ENCODE results near the gene SNRPE. TPM values are rescaled to one million over a fixed set of nuclear protein-coding genes. Genes with fewer than 3 reads are reported as not detected.

Gene SNRPE
- total and polyA plus RNA-seq, 2 experiments from 2014 or later: 99.3 to 904 TPM

DNA sequence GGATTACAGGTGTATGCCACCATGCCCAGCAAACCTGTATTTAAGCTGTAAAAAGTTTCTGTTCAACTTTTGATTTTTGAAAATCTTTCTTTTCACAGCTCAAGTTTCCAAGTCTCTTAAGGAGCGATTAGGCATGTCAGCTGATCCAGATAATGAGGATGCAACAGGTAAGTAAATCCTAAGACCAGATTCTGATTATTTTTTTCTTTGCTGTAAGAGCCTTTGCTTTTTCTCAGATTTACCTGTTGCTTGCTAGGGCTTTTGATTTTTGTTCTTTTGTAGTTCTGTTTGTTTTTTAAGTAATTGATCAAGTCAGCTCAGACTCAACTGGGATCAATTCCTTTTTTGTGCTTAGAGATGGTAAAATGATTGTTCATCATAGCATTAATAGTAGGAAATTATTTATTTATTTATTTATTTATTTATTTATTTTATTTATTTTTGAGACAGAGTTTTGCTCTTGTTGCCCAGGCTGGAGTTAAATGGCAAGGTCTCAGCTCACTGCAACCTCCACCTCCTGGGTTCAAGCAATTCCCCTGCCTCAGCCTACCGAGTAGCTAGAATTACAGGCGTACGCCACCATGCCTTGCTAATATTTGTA, 21.1 kb upstream of the SNRPE start:
- Histone ChIP-seq H3K79me2 (replicated peaks; ENCODE audit: insufficient read depth) (peaks cover 7% of the 10 kb centered on the region; the same call in 1 of the 2 replicates), H3K27me3 (ENCODE audit: insufficient read depth) (no peaks in the 10 kb centered on the region), H3K9me2 (ENCODE audit: insufficient read depth) (no peaks in the 10 kb centered on the region), H3F3A (replicated peaks; ENCODE audit: low read depth) (0 out of 2 replicates have a peak, but pooled peaks cover 4% of the 10 kb centered on the region), H3K4me2 (no peak overlapping the region), H4K20me1 (replicated peaks; ENCODE audit: insufficient read depth) (no peaks in the 10 kb centered on the region; the same call in 1 of the 2 replicates), H2AFZ (no peak overlapping the region), H3K27ac (ENCODE audit: low read depth) (no peak overlapping the region), H3K36me3 (ENCODE audit: insufficient read depth) (peaks cover 50% of the 10 kb centered on the region), H3K4me3 (no peak overlapping the region), H3K4me1 (ENCODE audit: insufficient read depth) (no peaks in the 10 kb centered on the region)
- ATAC-seq (no peak), DNase-seq (ENCODE audit: low spot score) (no peak)
- Mint-ChIP-seq H3K36me3 (ENCODE audit: low read depth) (peaks cover 95% of the 10 kb centered on the region), H3K4me1 (peaks cover 4% of the 10 kb centered on the region; the same call in 2 of the 3 replicates), H3K9me3 (peaks cover 35% of the 10 kb centered on the region), H3K4me3 (no peak overlapping the region), H3K27me3 (ENCODE audit: insufficient read depth, low read depth, poor library complexity) (peaks cover 5% of the 10 kb centered on the region), H3K27ac (no peak overlapping the region)
- TF ChIP-seq EZH2phosphoT487 (IDR thresholded peaks at IDR 0.05; ENCODE audit: unreplicated experiment) (no peak), ZNF331 (CRISPR knock-in tag; IDR thresholded peaks at IDR 0.05; ENCODE audit: low read depth) (no peak), JUNB (IDR thresholded peaks at IDR 0.05; ENCODE audit: unreplicated experiment) (no peak), NANOG (IDR thresholded peaks at IDR 0.05; ENCODE audit: borderline replicate concordance) (no peak), CREB1 (CRISPR knock-in tag; IDR thresholded peaks at IDR 0.05; ENCODE audit: low read depth) (no peak), CTCF (conservative IDR thresholded peaks at IDR 0.05; ENCODE audit: low read depth in 2 of 2) (no peak), POLR2AphosphoS5 (IDR thresholded peaks at IDR 0.05; ENCODE audit: low read depth) (no peak), EZH2 (IDR thresholded peaks at IDR 0.05; ENCODE audit: low read depth, unreplicated experiment) (no peak), ZNF114 (CRISPR knock-in tag; IDR thresholded peaks at IDR 0.05) (no peak), STAT1 (IDR thresholded peaks at IDR 0.05; ENCODE audit: unreplicated experiment) (no peak)
- TF ChIP-seq, protein P1, sequence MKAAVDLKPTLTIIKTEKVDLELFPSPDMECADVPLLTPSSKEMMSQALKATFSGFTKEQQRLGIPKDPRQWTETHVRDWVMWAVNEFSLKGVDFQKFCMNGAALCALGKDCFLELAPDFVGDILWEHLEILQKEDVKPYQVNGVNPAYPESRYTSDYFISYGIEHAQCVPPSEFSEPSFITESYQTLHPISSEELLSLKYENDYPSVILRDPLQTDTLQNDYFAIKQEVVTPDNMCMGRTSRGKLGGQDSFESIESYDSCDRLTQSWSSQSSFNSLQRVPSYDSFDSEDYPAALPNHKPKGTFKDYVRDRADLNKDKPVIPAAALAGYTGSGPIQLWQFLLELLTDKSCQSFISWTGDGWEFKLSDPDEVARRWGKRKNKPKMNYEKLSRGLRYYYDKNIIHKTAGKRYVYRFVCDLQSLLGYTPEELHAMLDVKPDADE (IDR thresholded peaks at IDR 0.05): no peak
- TF ChIP-seq, protein P2, sequence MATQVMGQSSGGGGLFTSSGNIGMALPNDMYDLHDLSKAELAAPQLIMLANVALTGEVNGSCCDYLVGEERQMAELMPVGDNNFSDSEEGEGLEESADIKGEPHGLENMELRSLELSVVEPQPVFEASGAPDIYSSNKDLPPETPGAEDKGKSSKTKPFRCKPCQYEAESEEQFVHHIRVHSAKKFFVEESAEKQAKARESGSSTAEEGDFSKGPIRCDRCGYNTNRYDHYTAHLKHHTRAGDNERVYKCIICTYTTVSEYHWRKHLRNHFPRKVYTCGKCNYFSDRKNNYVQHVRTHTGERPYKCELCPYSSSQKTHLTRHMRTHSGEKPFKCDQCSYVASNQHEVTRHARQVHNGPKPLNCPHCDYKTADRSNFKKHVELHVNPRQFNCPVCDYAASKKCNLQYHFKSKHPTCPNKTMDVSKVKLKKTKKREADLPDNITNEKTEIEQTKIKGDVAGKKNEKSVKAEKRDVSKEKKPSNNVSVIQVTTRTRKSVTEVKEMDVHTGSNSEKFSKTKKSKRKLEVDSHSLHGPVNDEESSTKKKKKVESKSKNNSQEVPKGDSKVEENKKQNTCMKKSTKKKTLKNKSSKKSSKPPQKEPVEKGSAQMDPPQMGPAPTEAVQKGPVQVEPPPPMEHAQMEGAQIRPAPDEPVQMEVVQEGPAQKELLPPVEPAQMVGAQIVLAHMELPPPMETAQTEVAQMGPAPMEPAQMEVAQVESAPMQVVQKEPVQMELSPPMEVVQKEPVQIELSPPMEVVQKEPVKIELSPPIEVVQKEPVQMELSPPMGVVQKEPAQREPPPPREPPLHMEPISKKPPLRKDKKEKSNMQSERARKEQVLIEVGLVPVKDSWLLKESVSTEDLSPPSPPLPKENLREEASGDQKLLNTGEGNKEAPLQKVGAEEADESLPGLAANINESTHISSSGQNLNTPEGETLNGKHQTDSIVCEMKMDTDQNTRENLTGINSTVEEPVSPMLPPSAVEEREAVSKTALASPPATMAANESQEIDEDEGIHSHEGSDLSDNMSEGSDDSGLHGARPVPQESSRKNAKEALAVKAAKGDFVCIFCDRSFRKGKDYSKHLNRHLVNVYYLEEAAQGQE (IDR thresholded peaks at IDR 0.05; ENCODE audit: unreplicated experiment): no peak
- TF ChIP-seq, protein P3, sequence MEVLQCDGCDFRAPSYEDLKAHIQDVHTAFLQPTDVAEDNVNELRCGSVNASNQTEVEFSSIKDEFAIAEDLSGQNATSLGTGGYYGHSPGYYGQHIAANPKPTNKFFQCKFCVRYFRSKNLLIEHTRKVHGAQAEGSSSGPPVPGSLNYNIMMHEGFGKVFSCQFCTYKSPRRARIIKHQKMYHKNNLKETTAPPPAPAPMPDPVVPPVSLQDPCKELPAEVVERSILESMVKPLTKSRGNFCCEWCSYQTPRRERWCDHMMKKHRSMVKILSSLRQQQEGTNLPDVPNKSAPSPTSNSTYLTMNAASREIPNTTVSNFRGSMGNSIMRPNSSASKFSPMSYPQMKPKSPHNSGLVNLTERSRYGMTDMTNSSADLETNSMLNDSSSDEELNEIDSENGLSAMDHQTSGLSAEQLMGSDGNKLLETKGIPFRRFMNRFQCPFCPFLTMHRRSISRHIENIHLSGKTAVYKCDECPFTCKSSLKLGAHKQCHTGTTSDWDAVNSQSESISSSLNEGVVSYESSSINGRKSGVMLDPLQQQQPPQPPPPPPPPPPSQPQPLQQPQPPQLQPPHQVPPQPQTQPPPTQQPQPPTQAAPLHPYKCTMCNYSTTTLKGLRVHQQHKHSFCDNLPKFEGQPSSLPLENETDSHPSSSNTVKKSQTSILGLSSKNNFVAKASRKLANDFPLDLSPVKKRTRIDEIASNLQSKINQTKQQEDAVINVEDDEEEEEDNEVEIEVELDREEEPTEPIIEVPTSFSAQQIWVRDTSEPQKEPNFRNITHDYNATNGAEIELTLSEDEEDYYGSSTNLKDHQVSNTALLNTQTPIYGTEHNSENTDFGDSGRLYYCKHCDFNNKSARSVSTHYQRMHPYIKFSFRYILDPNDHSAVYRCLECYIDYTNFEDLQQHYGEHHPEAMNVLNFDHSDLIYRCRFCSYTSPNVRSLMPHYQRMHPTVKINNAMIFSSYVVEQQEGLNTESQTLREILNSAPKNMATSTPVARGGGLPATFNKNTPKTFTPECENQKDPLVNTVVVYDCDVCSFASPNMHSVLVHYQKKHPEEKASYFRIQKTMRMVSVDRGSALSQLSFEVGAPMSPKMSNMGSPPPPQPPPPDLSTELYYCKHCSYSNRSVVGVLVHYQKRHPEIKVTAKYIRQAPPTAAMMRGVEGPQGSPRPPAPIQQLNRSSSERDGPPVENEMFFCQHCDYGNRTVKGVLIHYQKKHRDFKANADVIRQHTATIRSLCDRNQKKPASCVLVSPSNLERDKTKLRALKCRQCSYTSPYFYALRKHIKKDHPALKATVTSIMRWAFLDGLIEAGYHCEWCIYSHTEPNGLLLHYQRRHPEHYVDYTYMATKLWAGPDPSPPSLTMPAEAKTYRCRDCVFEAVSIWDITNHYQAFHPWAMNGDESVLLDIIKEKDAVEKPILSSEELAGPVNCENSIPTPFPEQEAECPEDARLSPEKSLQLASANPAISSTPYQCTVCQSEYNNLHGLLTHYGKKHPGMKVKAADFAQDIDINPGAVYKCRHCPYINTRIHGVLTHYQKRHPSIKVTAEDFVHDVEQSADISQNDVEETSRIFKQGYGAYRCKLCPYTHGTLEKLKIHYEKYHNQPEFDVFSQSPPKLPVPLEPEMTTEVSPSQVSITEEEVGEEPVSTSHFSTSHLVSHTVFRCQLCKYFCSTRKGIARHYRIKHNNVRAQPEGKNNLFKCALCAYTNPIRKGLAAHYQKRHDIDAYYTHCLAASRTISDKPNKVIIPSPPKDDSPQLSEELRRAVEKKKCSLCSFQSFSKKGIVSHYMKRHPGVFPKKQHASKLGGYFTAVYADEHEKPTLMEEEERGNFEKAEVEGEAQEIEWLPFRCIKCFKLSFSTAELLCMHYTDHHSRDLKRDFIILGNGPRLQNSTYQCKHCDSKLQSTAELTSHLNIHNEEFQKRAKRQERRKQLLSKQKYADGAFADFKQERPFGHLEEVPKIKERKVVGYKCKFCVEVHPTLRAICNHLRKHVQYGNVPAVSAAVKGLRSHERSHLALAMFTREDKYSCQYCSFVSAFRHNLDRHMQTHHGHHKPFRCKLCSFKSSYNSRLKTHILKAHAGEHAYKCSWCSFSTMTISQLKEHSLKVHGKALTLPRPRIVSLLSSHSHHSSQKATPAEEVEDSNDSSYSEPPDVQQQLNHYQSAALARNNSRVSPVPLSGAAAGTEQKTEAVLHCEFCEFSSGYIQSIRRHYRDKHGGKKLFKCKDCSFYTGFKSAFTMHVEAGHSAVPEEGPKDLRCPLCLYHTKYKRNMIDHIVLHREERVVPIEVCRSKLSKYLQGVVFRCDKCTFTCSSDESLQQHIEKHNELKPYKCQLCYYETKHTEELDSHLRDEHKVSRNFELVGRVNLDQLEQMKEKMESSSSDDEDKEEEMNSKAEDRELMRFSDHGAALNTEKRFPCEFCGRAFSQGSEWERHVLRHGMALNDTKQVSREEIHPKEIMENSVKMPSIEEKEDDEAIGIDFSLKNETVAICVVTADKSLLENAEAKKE (CRISPR knock-in tag; IDR thresholded peaks at IDR 0.05): no peak
